ENCODE results near the gene ABCC8.

DNA sequence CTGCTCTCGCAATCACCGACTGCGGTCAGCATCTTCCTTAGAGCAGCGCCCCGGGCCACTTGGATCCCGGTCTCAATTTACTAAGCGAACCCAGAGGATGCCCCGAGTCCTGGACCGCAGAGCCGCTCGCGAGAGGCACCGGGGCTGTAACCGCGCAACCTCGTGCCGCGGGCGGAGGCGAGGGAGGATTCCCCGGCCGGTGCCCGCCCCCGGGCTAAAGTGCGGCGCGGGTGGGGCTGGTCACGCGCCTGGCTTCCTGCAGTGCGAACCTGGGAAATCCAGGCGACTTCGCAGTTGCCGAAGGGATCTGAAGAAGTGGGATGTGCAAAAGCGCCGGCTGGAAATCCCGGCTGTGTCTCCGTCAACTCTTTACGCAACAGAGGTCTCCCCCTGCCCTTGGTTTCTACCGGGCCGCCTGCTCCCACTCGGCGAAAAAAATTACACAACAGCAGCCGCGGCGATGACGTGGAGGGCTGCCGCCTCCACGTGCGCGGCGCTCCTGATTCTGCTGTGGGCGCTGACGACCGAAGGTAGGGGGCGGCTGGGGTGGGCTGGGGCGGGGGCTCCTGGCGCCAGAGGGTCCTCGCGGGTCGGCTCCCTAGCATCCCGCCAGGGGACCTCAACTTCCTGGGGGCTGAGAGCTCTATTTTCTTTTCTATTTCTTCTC is 125.0 kb downstream of the ABCC8 start, which contains the start of gene NCR3LG1:
- no peak for TF ChIP-seq GATA2 (IDR thresholded peaks at IDR 0.05; ENCODE audit: low read depth, low read length)
- TF ChIP-seq GATA3 (IDR thresholded peaks at IDR 0.05; ENCODE audit: low read depth, low read length) = no peak
